Karpas-422 (cell line): ENCODE results near the gene RAD9A. TPM values are rescaled to one million over a fixed set of nuclear protein-coding genes. Genes with fewer than 3 reads are reported as not detected.

ENCODE experiments used
- DNase-seq: peaks from one replicate; pipeline ENCODE4 v3.0.0-alpha.2; 2015
- H2AFZ ChIP-seq: fragments of 200-600 bp; sonication (generic); 2 replicates; pipeline ENCODE4 v1.6.1; 2014; ENCODE audit warnings: antibody characterized with exemption, low read length, mixed read lengths
- H3K27ac ChIP-seq: fragments of 200-600 bp; sonication (generic); 2 replicates; pipeline ENCODE4 v1.5.1; 2014; ENCODE audit warnings: mild to moderate bottlenecking, low read length, moderate library complexity
- H3K27me3 ChIP-seq: fragments of 200-600 bp; sonication (generic); 2 replicates; pipeline ENCODE4 v1.6.1; 2014; ENCODE audit warnings: low read length, mixed read lengths
- H3K36me3 ChIP-seq: fragments of 200-600 bp; sonication (generic); 2 replicates; pipeline ENCODE4 v1.6.1; 2014; ENCODE audit warnings: low read length, mixed read lengths; ENCODE audit not compliant: insufficient read depth
- H3K4me1 ChIP-seq: fragments of 200-600 bp; sonication (generic); 2 replicates; pipeline ENCODE4 v1.6.1; 2014; ENCODE audit warnings: mild to moderate bottlenecking, low read length, mixed read lengths
- H3K4me2 ChIP-seq: fragments of 200-600 bp; sonication (generic); 2 replicates; pipeline ENCODE4 v1.6.1; 2014; ENCODE audit warnings: low read length, low read depth, mild to moderate bottlenecking; ENCODE audit not compliant: poor library complexity, severe bottlenecking
- H3K4me3 ChIP-seq: fragments of 200-600 bp; sonication (generic); 2 replicates; pipeline ENCODE4 v1.5.1; 2014; ENCODE audit warnings: mild to moderate bottlenecking, antibody characterized with exemption, low read length, mixed read lengths
- H3K79me2 ChIP-seq: fragments of 200-600 bp; sonication (generic); 2 replicates; pipeline ENCODE4 v1.6.1; 2014; ENCODE audit warnings: mild to moderate bottlenecking, low read length, mixed read lengths
- H3K9ac ChIP-seq: fragments of 200-600 bp; sonication (generic); 2 replicates; pipeline ENCODE4 v1.6.0; 2014; ENCODE audit warnings: low read length
- H3K9me2 ChIP-seq: fragments of 200-600 bp; sonication (generic), shearing (Covaris generic); replicated peaks from 2 replicates; pipeline ENCODE4 v1.6.0; 2014; ENCODE audit warnings: mild to moderate bottlenecking, low read length, moderate library complexity; ENCODE audit not compliant: insufficient read depth
- H3K9me3 ChIP-seq: fragments of 300-700, 200-600 bp; sonication (generic); 2 replicates; pipeline ENCODE4 v1.6.1; 2014; ENCODE audit warnings: low read length, mixed read lengths
- H4K20me1 ChIP-seq: fragments of 200-600 bp; sonication (generic); 2 replicates; pipeline ENCODE4 v1.6.1; 2014; ENCODE audit warnings: mild to moderate bottlenecking, antibody characterized with exemption, low read length, low read depth; ENCODE audit not compliant: insufficient read depth
- total RNA-seq: library from RNA; depleted of rRNA; stranded (reverse); fragments of >200 nt; shearing (Covaris generic); gene quantifications from 2 replicates; pipeline ENCODE4 v1.2.3, GENCODE V29; 2014; ENCODE audit warnings: low replicate concordance

Gene RAD9A
- total RNA-seq, 1 experiment from 2014 or later, result 14.8 TPM

- Histone ChIP-seq H4K20me1 (peaks cover 7% of the 10 kb centered on the region; the same call in 1 of the 2 replicates), H3K4me1 (peaks cover 69% of the 10 kb centered on the region), H3K79me2 (peaks cover 24% of the 10 kb centered on the region), H3K9me2 (no peaks in the 10 kb centered on the region), H3K4me3 (peak within 1 kb of the TSS; percentile 86), H2AFZ (no peak within 1 kb of the TSS), H3K27ac (peak within 1 kb of the TSS; percentile 100), H3K9ac (peak within 1 kb of the TSS; percentile 95), H3K4me2 (peak within 1 kb of the TSS; percentile 73), H3K36me3 (peaks cover 5% of the 10 kb centered on the region; the same call in 1 of the 2 replicates), H3K9me3 (no peaks in the 10 kb centered on the region), H3K27me3 (no peaks in the 10 kb centered on the region)
- peak; percentile 93 for DNase-seq
Observed at GRCh38 chr11:67437082-67437808, 45.5 kb downstream of the RAD9A start, which contains the start of gene PTPRCAP. TSS of gene PTPRCAP (minus strand) at chr11:67437682. CDS start at chr11:67437619, 63 bp downstream.

GRCh38 chr11:67437809-67438157 is 46.0 kb downstream of the RAD9A start:
- Histone ChIP-seq H3K4me2 (peak overlapping the region; percentile 73), H3K79me2 (peaks cover 24% of the 10 kb centered on the region), H3K27me3 (no peaks in the 10 kb centered on the region), H3K9ac (peak overlapping the region; percentile 95), H3K4me3 (peak overlapping the region; percentile 86), H3K9me3 (no peaks in the 10 kb centered on the region), H3K4me1 (peaks cover 70% of the 10 kb centered on the region), H3K9me2 (no peaks in the 10 kb centered on the region), H4K20me1 (peaks cover 7% of the 10 kb centered on the region; the same call in 1 of the 2 replicates), H3K27ac (peak overlapping the region; percentile 100), H2AFZ (no peak overlapping the region), H3K36me3 (peaks cover 2% of the 10 kb centered on the region; the same call in 1 of the 2 replicates)
- no peak for DNase-seq

- Histone ChIP-seq H3K9me2 (no peaks in the 10 kb centered on the region), H3K9me3 (no peaks in the 10 kb centered on the region), H2AFZ (no peak overlapping the region), H3K9ac (peak overlapping the region; percentile 95), H3K27me3 (no peaks in the 10 kb centered on the region), H3K27ac (peak overlapping the region; percentile 100), H3K4me1 (peaks cover 70% of the 10 kb centered on the region), H4K20me1 (peaks cover 7% of the 10 kb centered on the region; the same call in 1 of the 2 replicates), H3K79me2 (peaks cover 24% of the 10 kb centered on the region), H3K4me2 (peak overlapping the region; percentile 73), H3K36me3 (no peaks in the 10 kb centered on the region), H3K4me3 (peak overlapping the region; percentile 86)
- peak; percentile 95 for DNase-seq
Observed at GRCh38 chr11:67438158-67438902, 46.5 kb downstream of the RAD9A start.

- Histone ChIP-seq H3K4me1 (peaks cover 68% of the 10 kb centered on the region), H3K27me3 (no peaks in the 10 kb centered on the region), H3K4me2 (peak overlapping the region; percentile 73), H4K20me1 (peaks cover 7% of the 10 kb centered on the region; the same call in 1 of the 2 replicates), H3K9me3 (no peaks in the 10 kb centered on the region), H3K9ac (peak overlapping the region; percentile 95), H3K36me3 (no peaks in the 10 kb centered on the region), H3K4me3 (peak overlapping the region; percentile 86; the same call in 1 of the 2 replicates), H3K79me2 (peaks cover 24% of the 10 kb centered on the region), H3K27ac (peak overlapping the region; percentile 100), H2AFZ (no peak overlapping the region), H3K9me2 (no peaks in the 10 kb centered on the region)
- DNase-seq, result peak; percentile 46
Observed at GRCh38 chr11:67439321-67440228, 47.8 kb downstream of the RAD9A start.

- H3K4me1 ChIP-seq, result peaks cover 67% of the 10 kb centered on the region
- H3K4me3 ChIP-seq, result no peak overlapping the region
- no peak overlapping the region for H2AFZ ChIP-seq
- no peaks in the 10 kb centered on the region for H3K27me3 ChIP-seq
- H3K27ac ChIP-seq, result peak overlapping the region; percentile 56
- no peaks in the 10 kb centered on the region for H3K9me2 ChIP-seq
- peaks cover 24% of the 10 kb centered on the region for H3K79me2 ChIP-seq
- H4K20me1 ChIP-seq, result peaks cover 7% of the 10 kb centered on the region; the same call in 1 of the 2 replicates
- H3K9ac ChIP-seq, result peak overlapping the region; percentile 21; the same call in 1 of the 2 replicates
- no peaks in the 10 kb centered on the region for H3K9me3 ChIP-seq
- no peak overlapping the region for H3K4me2 ChIP-seq
- DNase-seq, result peak; percentile 58
- H3K36me3 ChIP-seq, result no peaks in the 10 kb centered on the region
Observed at GRCh38 chr11:67440229-67441097, 48.7 kb downstream of the RAD9A start.

GRCh38 chr11:67441098-67441563 is 49.3 kb downstream of the RAD9A start:
- Histone ChIP-seq H3K79me2 (peaks cover 20% of the 10 kb centered on the region), H3K27me3 (no peaks in the 10 kb centered on the region), H4K20me1 (no peaks in the 10 kb centered on the region; the same call in 1 of the 2 replicates), H2AFZ (no peak overlapping the region), H3K4me2 (no peak overlapping the region), H3K36me3 (no peaks in the 10 kb centered on the region), H3K27ac (peak overlapping the region; percentile 56; the same call in 1 of the 2 replicates), H3K9ac (peak overlapping the region; percentile 21; the same call in 1 of the 2 replicates), H3K9me2 (no peaks in the 10 kb centered on the region), H3K9me3 (no peaks in the 10 kb centered on the region), H3K4me1 (peaks cover 63% of the 10 kb centered on the region), H3K4me3 (no peak overlapping the region)
- peak; percentile 49 for DNase-seq
